ENCODE measurements around the gene EHBP1L1. TPM values are rescaled to one million over a fixed set of nuclear protein-coding genes. Genes with fewer than 3 reads are reported as not detected.

Gene EHBP1L1
- total and polyA plus RNA-seq, 2 of the 13 experiments (the other 11 are each of a cell fraction or from before 2014, with no cell fraction given), result 8.3 to 10.6 TPM

DNA sequence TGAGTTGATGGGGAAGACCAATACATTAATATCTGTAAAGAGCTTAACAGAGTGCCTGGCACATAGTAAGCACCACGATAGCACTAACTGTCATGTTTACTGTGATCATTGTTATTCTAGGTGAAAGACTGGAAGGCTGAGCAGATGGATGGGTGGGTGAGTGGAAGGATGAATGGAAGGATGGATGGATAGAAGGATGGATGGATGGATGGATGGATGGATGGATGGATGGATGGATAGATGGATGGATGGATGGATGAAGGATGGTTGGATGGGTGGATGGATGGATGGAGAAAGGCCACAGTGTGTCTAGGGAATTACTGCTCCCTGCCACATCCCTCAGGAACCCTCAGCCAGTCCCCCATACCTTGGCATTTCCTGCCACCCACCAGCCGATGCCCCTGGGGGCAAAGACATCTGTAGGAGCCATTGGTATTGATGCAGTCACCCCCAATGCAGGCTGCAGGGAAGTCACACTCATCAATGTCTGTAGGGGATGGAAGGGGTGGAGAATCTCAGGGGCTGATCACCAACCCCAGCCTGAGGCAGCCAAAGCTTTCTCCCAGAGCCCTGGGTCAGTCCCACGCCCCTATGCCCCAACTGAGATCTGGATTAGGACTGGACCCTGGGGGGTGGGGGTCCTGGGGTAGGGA is 33.0 kb upstream of the EHBP1L1 start:
- no peak for FAIRE-seq
- intact Hi-C loops (cut with micrococcal nuclease; ENCODE audit: unreplicated experiment), result no loop called here
- H3K27me3 ChIP-seq (ENCODE audit: control insufficient read depth in 1 of 2, insufficient read depth in 2 of 2, low read length in 2 of 2), result no peaks in the 10 kb centered on the region

More for the DNA sequence above, 33.0 kb upstream of the EHBP1L1 start:
- POLR2A ChIA-PET, result interaction anchor here (1.4 kb wide), 1 partner anchor 13 kb away, joined by 3 read pairs; no protein-coding TSS in a partner anchor
- Histone ChIP-seq H3K4me2 (ENCODE audit: low read depth, low read length) (no peak overlapping the region), H3K4me1 (ENCODE audit: insufficient read depth, low read length) (peaks cover 14% of the 10 kb centered on the region), H3K9ac (ENCODE audit: insufficient read depth, low read depth, low read length) (no peak overlapping the region), H2AFZ (ENCODE audit: low read length) (no peak overlapping the region), H3K9me3 (ENCODE audit: low read length) (no peaks in the 10 kb centered on the region), H3K36me3 (replicated peaks in 1 of 2; ENCODE audit: control insufficient read depth in 1 of 2, insufficient read depth in 2 of 2, low read length in 2 of 2) (peaks cover 1 to 11% of the 10 kb centered on the region in 2 experiments; a peak in 2 of 5 replicates), H4K20me1 (ENCODE audit: insufficient read depth, low read length) (no peaks in the 10 kb centered on the region), H3K79me2 (ENCODE audit: insufficient read depth, low read length) (no peaks in the 10 kb centered on the region), H3K4me3 (replicated peaks in 1 of 3; ENCODE audit: insufficient read depth in 1 of 3, low read depth in 2 of 3, low read length in 3 of 3) (no peak overlapping the region), H3K27ac (ENCODE audit: extremely low read length, insufficient read depth, low read length) (no peak overlapping the region)
- CTCF ChIA-PET (ENCODE audit: low intra/inter-chr PET ratio, low total read pairs), result no interaction called here
- no peak for ATAC-seq
- TF ChIP-seq ZFYVE20 (CRISPR knock-in tag; IDR thresholded peaks at IDR 0.05; ENCODE audit: borderline replicate concordance, low read depth) (no peak), CBX2 (IDR thresholded peaks at IDR 0.05; ENCODE audit: low read depth, low read length) (no peak), CBX2 (CRISPR knock-in tag; IDR thresholded peaks at IDR 0.05; ENCODE audit: low read depth) (no peak), SYNCRIP (IDR thresholded peaks at IDR 0.05; ENCODE audit: insufficient read depth, low read depth, low read length) (no peak), TGIF2 (CRISPR knock-in tag; IDR thresholded peaks at IDR 0.05) (no peak), ZNF790 (CRISPR knock-in tag; IDR thresholded peaks at IDR 0.05; ENCODE audit: borderline replicate concordance) (no peak), POLR2AphosphoS2 (IDR thresholded peaks at IDR 0.05; ENCODE audit: low read depth, low read length) (no peak), GPN1 (CRISPR knock-in tag; IDR thresholded peaks at IDR 0.05; ENCODE audit: borderline replicate concordance) (no peak)
- TF ChIP-seq, protein P1, sequence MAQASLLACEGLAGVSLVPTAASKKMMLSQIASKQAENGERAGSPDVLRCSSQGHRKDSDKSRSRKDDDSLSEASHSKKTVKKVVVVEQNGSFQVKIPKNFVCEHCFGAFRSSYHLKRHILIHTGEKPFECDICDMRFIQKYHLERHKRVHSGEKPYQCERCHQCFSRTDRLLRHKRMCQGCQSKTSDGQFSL (CRISPR knock-in tag; IDR thresholded peaks at IDR 0.05), result no peak
- TF ChIP-seq, protein P2, sequence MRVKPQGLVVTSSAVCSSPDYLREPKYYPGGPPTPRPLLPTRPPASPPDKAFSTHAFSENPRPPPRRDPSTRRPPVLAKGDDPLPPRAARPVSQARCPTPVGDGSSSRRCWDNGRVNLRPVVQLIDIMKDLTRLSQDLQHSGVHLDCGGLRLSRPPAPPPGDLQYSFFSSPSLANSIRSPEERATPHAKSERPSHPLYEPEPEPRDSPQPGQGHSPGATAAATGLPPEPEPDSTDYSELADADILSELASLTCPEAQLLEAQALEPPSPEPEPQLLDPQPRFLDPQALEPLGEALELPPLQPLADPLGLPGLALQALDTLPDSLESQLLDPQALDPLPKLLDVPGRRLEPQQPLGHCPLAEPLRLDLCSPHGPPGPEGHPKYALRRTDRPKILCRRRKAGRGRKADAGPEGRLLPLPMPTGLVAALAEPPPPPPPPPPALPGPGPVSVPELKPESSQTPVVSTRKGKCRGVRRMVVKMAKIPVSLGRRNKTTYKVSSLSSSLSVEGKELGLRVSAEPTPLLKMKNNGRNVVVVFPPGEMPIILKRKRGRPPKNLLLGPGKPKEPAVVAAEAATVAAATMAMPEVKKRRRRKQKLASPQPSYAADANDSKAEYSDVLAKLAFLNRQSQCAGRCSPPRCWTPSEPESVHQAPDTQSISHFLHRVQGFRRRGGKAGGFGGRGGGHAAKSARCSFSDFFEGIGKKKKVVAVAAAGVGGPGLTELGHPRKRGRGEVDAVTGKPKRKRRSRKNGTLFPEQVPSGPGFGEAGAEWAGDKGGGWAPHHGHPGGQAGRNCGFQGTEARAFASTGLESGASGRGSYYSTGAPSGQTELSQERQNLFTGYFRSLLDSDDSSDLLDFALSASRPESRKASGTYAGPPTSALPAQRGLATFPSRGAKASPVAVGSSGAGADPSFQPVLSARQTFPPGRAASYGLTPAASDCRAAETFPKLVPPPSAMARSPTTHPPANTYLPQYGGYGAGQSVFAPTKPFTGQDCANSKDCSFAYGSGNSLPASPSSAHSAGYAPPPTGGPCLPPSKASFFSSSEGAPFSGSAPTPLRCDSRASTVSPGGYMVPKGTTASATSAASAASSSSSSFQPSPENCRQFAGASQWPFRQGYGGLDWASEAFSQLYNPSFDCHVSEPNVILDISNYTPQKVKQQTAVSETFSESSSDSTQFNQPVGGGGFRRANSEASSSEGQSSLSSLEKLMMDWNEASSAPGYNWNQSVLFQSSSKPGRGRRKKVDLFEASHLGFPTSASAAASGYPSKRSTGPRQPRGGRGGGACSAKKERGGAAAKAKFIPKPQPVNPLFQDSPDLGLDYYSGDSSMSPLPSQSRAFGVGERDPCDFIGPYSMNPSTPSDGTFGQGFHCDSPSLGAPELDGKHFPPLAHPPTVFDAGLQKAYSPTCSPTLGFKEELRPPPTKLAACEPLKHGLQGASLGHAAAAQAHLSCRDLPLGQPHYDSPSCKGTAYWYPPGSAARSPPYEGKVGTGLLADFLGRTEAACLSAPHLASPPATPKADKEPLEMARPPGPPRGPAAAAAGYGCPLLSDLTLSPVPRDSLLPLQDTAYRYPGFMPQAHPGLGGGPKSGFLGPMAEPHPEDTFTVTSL (CRISPR knock-in tag; IDR thresholded peaks at IDR 0.05; ENCODE audit: borderline replicate concordance), result no peak
- in situ Hi-C loops (cut with HindIII; ENCODE audit: extremely low pct_ligation_motif_present, low pct_unique_long_range_greater_than_20kb), result loop anchor here (5.0 kb wide), 1 partner anchor 44 kb away; no protein-coding TSS in a partner anchor
- no peak for DNase-seq (ENCODE audit: low spot score)
- WGBS (ENCODE audit: low lambda C conversion rate), result 94% methylated on average over 2 of the region's 3 CpGs
- BruUV-seq (replicated peaks), result no TSS peak

Data from HepG2 (cell line).